Activated CD4-positive, alpha-beta memory T cell treated with anti-CD3 and anti-CD28 coated beads for 36 hours (primary cell): ENCODE results near the gene UXS1. TPM values are rescaled to one million over a fixed set of nuclear protein-coding genes. Genes with fewer than 3 reads are reported as not detected.

ENCODE experiments used
- CTCF ChIA-PET: fragments of 350-600 bp; sonication (Branson Sonifier 250); formaldehyde crosslinking; loops from one replicate; lab custom pipeline; 2021; ENCODE audit warnings: antibody characterized with exemption, inconsistent platforms; lab: Charles Lee
- POLR2A ChIA-PET: fragments of 350-600 bp; sonication (Branson Sonifier 250); formaldehyde crosslinking; loops from one replicate; lab custom pipeline; 2021; ENCODE audit warnings: antibody characterized with exemption; lab: Charles Lee
- DNase-seq: peaks from one replicate; pipeline ENCODE4 v3.0.0-alpha.2; 2020
- H3K27ac Mint-ChIP-seq: one replicate; pipeline ENCODE4 v1.8.0; 2021; ENCODE audit warnings: mixed read lengths
- H3K27me3 Mint-ChIP-seq: one replicate; pipeline ENCODE4 v1.8.0; 2021; ENCODE audit warnings: mixed read lengths
- H3K36me3 Mint-ChIP-seq: one replicate; pipeline ENCODE4 v1.8.0; 2021; ENCODE audit warnings: mixed read lengths
- H3K4me1 Mint-ChIP-seq: one replicate; pipeline ENCODE4 v1.8.0; 2021; ENCODE audit warnings: low read depth, mixed read lengths
- H3K4me3 Mint-ChIP-seq: one replicate; pipeline ENCODE4 v1.8.0; 2021; ENCODE audit warnings: mild to moderate bottlenecking, mixed read lengths
- H3K9me3 Mint-ChIP-seq: one replicate; pipeline ENCODE4 v1.8.0; 2021; ENCODE audit warnings: mixed read lengths
- intact Hi-C: fragments of 100-400 bp; cut with micrococcal nuclease; formaldehyde crosslinking; loops from one replicate; pipeline ENCODE4 v1.15.1; 2023
- total RNA-seq, 2 experiments: library from RNA; stranded (reverse); gene quantifications; one replicate each; pipeline ENCODE4 v1.2.3, GENCODE V29; 2021

Gene UXS1
- total RNA-seq, 2 experiments from 2014 or later, result 39.2 to 41.5 TPM

GRCh38 chr2:106187273-106187891, 6.7 kb downstream of the UXS1 start:
- H3K27me3 Mint-ChIP-seq, result no peaks in the 10 kb centered on the region
- DNase-seq, result no peak
- no peak overlapping the region for H3K4me3 Mint-ChIP-seq
- no peaks in the 10 kb centered on the region for H3K9me3 Mint-ChIP-seq
- intact Hi-C loops, result no loop called here
- CTCF ChIA-PET, result no interaction called here
- H3K36me3 Mint-ChIP-seq, result peaks cover 16% of the 10 kb centered on the region
- no peak overlapping the region for H3K27ac Mint-ChIP-seq
- POLR2A ChIA-PET, result no interaction called here
- H3K4me1 Mint-ChIP-seq, result peaks cover 66% of the 10 kb centered on the region

GRCh38 chr2:106185475-106186184, 8.5 kb downstream of the UXS1 start:
- no peak for DNase-seq
- ChIA-PET POLR2A (no interaction called here), CTCF (no interaction called here)
- intact Hi-C loops, result no loop called here
- no peaks in the 10 kb centered on the region for H3K9me3 Mint-ChIP-seq
- H3K36me3 Mint-ChIP-seq, result peaks cover 16% of the 10 kb centered on the region
- no peaks in the 10 kb centered on the region for H3K27me3 Mint-ChIP-seq
- peaks cover 53% of the 10 kb centered on the region for H3K4me1 Mint-ChIP-seq
- H3K27ac Mint-ChIP-seq, result no peak overlapping the region
- no peak overlapping the region for H3K4me3 Mint-ChIP-seq

GRCh38 chr2:106184857-106185256, 9.2 kb downstream of the UXS1 start:
- Mint-ChIP-seq H3K27ac (no peak overlapping the region), H3K4me1 (peaks cover 54% of the 10 kb centered on the region), H3K36me3 (peaks cover 13% of the 10 kb centered on the region), H3K9me3 (no peaks in the 10 kb centered on the region), H3K27me3 (no peaks in the 10 kb centered on the region), H3K4me3 (no peak overlapping the region)
- no peak for DNase-seq
- intact Hi-C loops, result no loop called here
- ChIA-PET CTCF (no interaction called here), POLR2A (no interaction called here)

- intact Hi-C loops, result no loop called here
These were observed 9.7 kb downstream of the UXS1 start for GRCh38 chr2:106184394-106184793.

GRCh38 chr2:106183101-106183696, 10.9 kb downstream of the UXS1 start:
- Mint-ChIP-seq H3K27ac (no peak overlapping the region), H3K9me3 (no peaks in the 10 kb centered on the region), H3K4me1 (peaks cover 40% of the 10 kb centered on the region), H3K36me3 (peaks cover 7% of the 10 kb centered on the region), H3K4me3 (no peak overlapping the region), H3K27me3 (no peaks in the 10 kb centered on the region)
- POLR2A ChIA-PET, result no interaction called here
- intact Hi-C loops, result no loop called here
- DNase-seq, result no peak
- CTCF ChIA-PET, result no interaction called here

More at GRCh38 chr2:106184394-106184793, 9.7 kb downstream of the UXS1 start:
- Mint-ChIP-seq H3K4me1 (peaks cover 49% of the 10 kb centered on the region), H3K27me3 (no peaks in the 10 kb centered on the region), H3K9me3 (no peaks in the 10 kb centered on the region), H3K4me3 (no peak overlapping the region), H3K27ac (no peak overlapping the region), H3K36me3 (peaks cover 8% of the 10 kb centered on the region)
- ChIA-PET CTCF (no interaction called here), POLR2A (no interaction called here)
- DNase-seq, result no peak

- Mint-ChIP-seq H3K36me3 (peaks cover 5% of the 10 kb centered on the region), H3K27me3 (no peaks in the 10 kb centered on the region), H3K27ac (no peak overlapping the region), H3K9me3 (no peaks in the 10 kb centered on the region), H3K4me1 (peaks cover 34% of the 10 kb centered on the region), H3K4me3 (no peak overlapping the region)
- ChIA-PET POLR2A (no interaction called here), CTCF (no interaction called here)
- no peak for DNase-seq
- intact Hi-C loops, result no loop called here
These were observed 13.0 kb downstream of the UXS1 start for GRCh38 chr2:106181064-106181463.

GRCh38 chr2:106180602-106181001, 13.5 kb downstream of the UXS1 start:
- Mint-ChIP-seq H3K9me3 (no peaks in the 10 kb centered on the region), H3K27ac (no peak overlapping the region), H3K4me1 (peaks cover 34% of the 10 kb centered on the region), H3K4me3 (no peak overlapping the region), H3K36me3 (peaks cover under 1% of the 10 kb centered on the region), H3K27me3 (no peaks in the 10 kb centered on the region)
- no peak for DNase-seq
- POLR2A ChIA-PET, result no interaction called here
- CTCF ChIA-PET, result no interaction called here
- intact Hi-C loops, result no loop called here

GRCh38 chr2:106178716-106179115, 15.4 kb downstream of the UXS1 start:
- H3K4me1 Mint-ChIP-seq, result peaks cover 26% of the 10 kb centered on the region
- intact Hi-C loops, result no loop called here
- DNase-seq, result no peak
- no peaks in the 10 kb centered on the region for H3K9me3 Mint-ChIP-seq
- POLR2A ChIA-PET, result no interaction called here
- no peaks in the 10 kb centered on the region for H3K27me3 Mint-ChIP-seq
- no peaks in the 10 kb centered on the region for H3K36me3 Mint-ChIP-seq
- CTCF ChIA-PET, result no interaction called here
- no peak overlapping the region for H3K27ac Mint-ChIP-seq
- H3K4me3 Mint-ChIP-seq, result no peak overlapping the region

- intact Hi-C loops, result no loop called here
- ChIA-PET POLR2A (no interaction called here), CTCF (no interaction called here)
- H3K36me3 Mint-ChIP-seq, result no peaks in the 10 kb centered on the region
- peaks cover 22% of the 10 kb centered on the region for H3K4me1 Mint-ChIP-seq
- H3K4me3 Mint-ChIP-seq, result no peak overlapping the region
- no peak overlapping the region for H3K27ac Mint-ChIP-seq
- H3K9me3 Mint-ChIP-seq, result no peaks in the 10 kb centered on the region
- no peak for DNase-seq
- H3K27me3 Mint-ChIP-seq, result no peaks in the 10 kb centered on the region
These were observed 16.5 kb downstream of the UXS1 start for GRCh38 chr2:106177581-106177980.

GRCh38 chr2:106176446-106177099, 17.5 kb downstream of the UXS1 start:
- intact Hi-C loops, result no loop called here
- ChIA-PET CTCF (no interaction called here), POLR2A (no interaction called here)

GRCh38 chr2:106175086-106175850, 18.8 kb downstream of the UXS1 start:
- no peaks in the 10 kb centered on the region for H3K9me3 Mint-ChIP-seq
- H3K36me3 Mint-ChIP-seq, result no peaks in the 10 kb centered on the region
- POLR2A ChIA-PET, result no interaction called here
- H3K27me3 Mint-ChIP-seq, result no peaks in the 10 kb centered on the region
- peaks cover 25% of the 10 kb centered on the region for H3K4me1 Mint-ChIP-seq
- H3K27ac Mint-ChIP-seq, result no peak overlapping the region
- CTCF ChIA-PET, result no interaction called here
- DNase-seq, result no peak
- H3K4me3 Mint-ChIP-seq, result no peak overlapping the region
- intact Hi-C loops, result no loop called here

More at GRCh38 chr2:106176446-106177099, 17.5 kb downstream of the UXS1 start:
- H3K4me1 Mint-ChIP-seq, result peaks cover 20% of the 10 kb centered on the region
- no peak overlapping the region for H3K27ac Mint-ChIP-seq
- H3K36me3 Mint-ChIP-seq, result no peaks in the 10 kb centered on the region
- no peak overlapping the region for H3K4me3 Mint-ChIP-seq
- no peaks in the 10 kb centered on the region for H3K9me3 Mint-ChIP-seq
- no peak for DNase-seq
- no peaks in the 10 kb centered on the region for H3K27me3 Mint-ChIP-seq

GRCh38 chr2:106174056-106174455, 20.0 kb downstream of the UXS1 start:
- ChIA-PET CTCF (interaction anchor here (0.6 to 1.3 kb wide), 3 partner anchors 12 to 355 kb away, joined by 3 to 4 read pairs (median 3); no protein-coding TSS in a partner anchor), POLR2A (no interaction called here)
- Mint-ChIP-seq H3K27me3 (no peaks in the 10 kb centered on the region), H3K27ac (no peak overlapping the region), H3K4me3 (no peak overlapping the region), H3K4me1 (peaks cover 27% of the 10 kb centered on the region), H3K36me3 (no peaks in the 10 kb centered on the region), H3K9me3 (no peaks in the 10 kb centered on the region)
- intact Hi-C loops, result no loop called here
- no peak for DNase-seq
